ENCODE measurements around the gene GPR4.

The GPR4 gene

GRCh38 chr19:45554481-45554880 is 47.5 kb downstream of the GPR4 start:
- TF ChIP-seq SIN3A (IDR thresholded peaks at IDR 0.05; ENCODE audit: borderline replicate concordance, insufficient read depth, low read length) (no peak), POLR2AphosphoS5 (IDR thresholded peaks at IDR 0.05; ENCODE audit: low read depth, low read length) (no peak), REST (IDR thresholded peaks at IDR 0.05; ENCODE audit: insufficient read depth in 1 of 2, low read depth in 2 of 2, low read length in 2 of 2) (no peak), TAF1 (IDR thresholded peaks at IDR 0.05; ENCODE audit: borderline replicate concordance, insufficient read depth, low read length) (no peak), FOXP2 (optimal IDR thresholded peaks at IDR 0.05; ENCODE audit: borderline replicate concordance, extremely low read depth, extremely low read length, insufficient read depth) (no peak)

GRCh38 chr19:45553464-45553863 is 48.5 kb downstream of the GPR4 start:
- TF ChIP-seq SIN3A (IDR thresholded peaks at IDR 0.05; ENCODE audit: borderline replicate concordance, insufficient read depth, low read length) = no peak
- no peak for TF ChIP-seq TAF1 (IDR thresholded peaks at IDR 0.05; ENCODE audit: borderline replicate concordance, insufficient read depth, low read length)
- TF ChIP-seq POLR2AphosphoS5 (IDR thresholded peaks at IDR 0.05; ENCODE audit: low read depth, low read length) = no peak

- no peak for TF ChIP-seq FOXP2 (optimal IDR thresholded peaks at IDR 0.05; ENCODE audit: borderline replicate concordance, extremely low read depth, extremely low read length, insufficient read depth)
- no peak for TF ChIP-seq SIN3A (IDR thresholded peaks at IDR 0.05; ENCODE audit: borderline replicate concordance, insufficient read depth, low read length)
- no peak for TF ChIP-seq POLR2AphosphoS5 (IDR thresholded peaks at IDR 0.05; ENCODE audit: low read depth, low read length)
- no peak for TF ChIP-seq TAF1 (IDR thresholded peaks at IDR 0.05; ENCODE audit: borderline replicate concordance, insufficient read depth, low read length)
- TF ChIP-seq REST (IDR thresholded peaks at IDR 0.05; ENCODE audit: insufficient read depth in 1 of 2, low read depth in 2 of 2, low read length in 2 of 2) = no peak
Measured at GRCh38 chr19:45547965-45548609, 53.9 kb downstream of the GPR4 start.

GRCh38 chr19:45547211-45547770 is 54.7 kb downstream of the GPR4 start:
- TF ChIP-seq FOXP2 (optimal IDR thresholded peaks at IDR 0.05; ENCODE audit: borderline replicate concordance, extremely low read depth, extremely low read length, insufficient read depth) (no peak), TAF1 (IDR thresholded peaks at IDR 0.05; ENCODE audit: borderline replicate concordance, insufficient read depth, low read length) (no peak), POLR2AphosphoS5 (IDR thresholded peaks at IDR 0.05; ENCODE audit: low read depth, low read length) (no peak), SIN3A (IDR thresholded peaks at IDR 0.05; ENCODE audit: borderline replicate concordance, insufficient read depth, low read length) (no peak), REST (IDR thresholded peaks at IDR 0.05; ENCODE audit: insufficient read depth in 1 of 2, low read depth in 2 of 2, low read length in 2 of 2) (no peak)

- TF ChIP-seq FOXP2 (optimal IDR thresholded peaks at IDR 0.05; ENCODE audit: borderline replicate concordance, extremely low read depth, extremely low read length, insufficient read depth) (no peak), REST (IDR thresholded peaks at IDR 0.05; ENCODE audit: insufficient read depth in 1 of 2, low read depth in 2 of 2, low read length in 2 of 2) (no peak), SIN3A (IDR thresholded peaks at IDR 0.05; ENCODE audit: borderline replicate concordance, insufficient read depth, low read length) (no peak), POLR2AphosphoS5 (IDR thresholded peaks at IDR 0.05; ENCODE audit: low read depth, low read length) (no peak), TAF1 (IDR thresholded peaks at IDR 0.05; ENCODE audit: borderline replicate concordance, insufficient read depth, low read length) (no peak)
Measured at GRCh38 chr19:45542234-45542668, 59.8 kb downstream of the GPR4 start.
